ENCODE results near the gene DOCK6. TPM values are rescaled to one million over a fixed set of nuclear protein-coding genes. Genes with fewer than 3 reads are reported as not detected.
A peak's percentile ranks its signal among the peaks of the same experiment; 100 is the strongest.

DOCK6 gene
- total and polyA plus RNA-seq, 2 of the 13 experiments (the other 11 are each of a cell fraction or from before 2014, with no cell fraction given): 5.4 to 38.1 TPM

GRCh38 chr19:11197291-11198174 lies 64.8 kb downstream of the DOCK6 start, which contains the start of gene KANK2 (continued):
- 0 out of 2 replicates have a peak, but pooled peaks have one; percentile 50 for TF ChIP-seq THRA (CRISPR knock-in tag; IDR thresholded peaks at IDR 0.05; ENCODE audit: borderline replicate concordance)
- peak; percentile 43; the same call in 1 of the 2 replicates for TF ChIP-seq ZNF746 (CRISPR knock-in tag; IDR thresholded peaks at IDR 0.05)
- no peak for TF ChIP-seq PCBP2 (optimal IDR thresholded peaks at IDR 0.05; ENCODE audit: low read depth, low read length, poor library complexity, severe bottlenecking)
- TF ChIP-seq MYC (CRISPR knock-in tag; IDR thresholded peaks at IDR 0.05; ENCODE audit: borderline replicate concordance): peak; percentile 58; the same call in 1 of the 2 replicates
- no peak for TF ChIP-seq BRF2 (CRISPR knock-in tag; IDR thresholded peaks at IDR 0.05)
- TF ChIP-seq ZMAT5 (CRISPR knock-in tag; IDR thresholded peaks at IDR 0.05; ENCODE audit: borderline replicate concordance, low read depth): no peak
- TF ChIP-seq ZNF503 (CRISPR knock-in tag; IDR thresholded peaks at IDR 0.05): no peak
- TF ChIP-seq ZNF589 (CRISPR knock-in tag; conservative IDR thresholded peaks at IDR 0.05): no peak
- TF ChIP-seq TGIF2 (CRISPR knock-in tag; IDR thresholded peaks at IDR 0.05): no peak
- TF ChIP-seq ZFP1 (CRISPR knock-in tag; IDR thresholded peaks at IDR 0.05): 0 out of 2 replicates have a peak, but pooled peaks have one; percentile 43
- TF ChIP-seq TFE3 (CRISPR knock-in tag; IDR thresholded peaks at IDR 0.05): no peak
- no peak for TF ChIP-seq SSRP1 (CRISPR knock-in tag; IDR thresholded peaks at IDR 0.05)
- TF ChIP-seq ZFP36 (IDR thresholded peaks at IDR 0.05; ENCODE audit: borderline replicate concordance, low read depth, low read length, partially characterized antibody): no peak
- TF ChIP-seq, protein P1, sequence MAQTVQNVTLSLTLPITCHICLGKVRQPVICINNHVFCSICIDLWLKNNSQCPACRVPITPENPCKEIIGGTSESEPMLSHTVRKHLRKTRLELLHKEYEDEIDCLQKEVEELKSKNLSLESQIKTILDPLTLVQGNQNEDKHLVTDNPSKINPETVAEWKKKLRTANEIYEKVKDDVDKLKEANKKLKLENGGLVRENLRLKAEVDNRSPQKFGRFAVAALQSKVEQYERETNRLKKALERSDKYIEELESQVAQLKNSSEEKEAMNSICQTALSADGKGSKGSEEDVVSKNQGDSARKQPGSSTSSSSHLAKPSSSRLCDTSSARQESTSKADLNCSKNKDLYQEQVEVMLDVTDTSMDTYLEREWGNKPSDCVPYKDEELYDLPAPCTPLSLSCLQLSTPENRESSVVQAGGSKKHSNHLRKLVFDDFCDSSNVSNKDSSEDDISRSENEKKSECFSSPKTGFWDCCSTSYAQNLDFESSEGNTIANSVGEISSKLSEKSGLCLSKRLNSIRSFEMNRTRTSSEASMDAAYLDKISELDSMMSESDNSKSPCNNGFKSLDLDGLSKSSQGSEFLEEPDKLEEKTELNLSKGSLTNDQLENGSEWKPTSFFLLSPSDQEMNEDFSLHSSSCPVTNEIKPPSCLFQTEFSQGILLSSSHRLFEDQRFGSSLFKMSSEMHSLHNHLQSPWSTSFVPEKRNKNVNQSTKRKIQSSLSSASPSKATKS (CRISPR knock-in tag; IDR thresholded peaks at IDR 0.05): no peak
- TF ChIP-seq HNRNPH1 (optimal IDR thresholded peaks at IDR 0.05; ENCODE audit: low read depth, low read length): no peak
- no peak; the same call in 1 of the 2 replicates for TF ChIP-seq TFDP1 (CRISPR knock-in tag; IDR thresholded peaks at IDR 0.05; ENCODE audit: borderline replicate concordance)
- TF ChIP-seq KMT2B (CRISPR knock-in tag; IDR thresholded peaks at IDR 0.05): no peak

Data from HepG2 (cell line).